Endothelial cell of umbilical vein (primary cell): ENCODE results near the gene FLT1. TPM values are rescaled to one million over a fixed set of nuclear protein-coding genes. Genes with fewer than 3 reads are reported as not detected.

Experiments used
- BruUV-seq: library from RNA; stranded (reverse); fragments of 400-500 nt; replicated peaks from 2 replicates; lab custom pipeline; 2021; lab: Mats Ljungman, UMichigan
- CTCF ChIA-PET: fragments of 300-600, 350-600 bp; sonication (Branson Sonifier 250); formaldehyde crosslinking; loops from one replicate; lab custom pipeline; 2021; ENCODE audit warnings: antibody characterized with exemption, inconsistent platforms; lab: Charles Lee
- POLR2A ChIA-PET: fragments of 300-600, 350-600 bp; sonication (Branson Sonifier 250); formaldehyde crosslinking; loops from one replicate; lab custom pipeline; 2021; ENCODE audit warnings: antibody characterized with exemption, inconsistent platforms; lab: Charles Lee
- DNase-seq: peaks from one replicate; pipeline ENCODE4 v3.0.0-alpha.2; 2011; ENCODE audit warnings: low read depth, low spot score
- FAIRE-seq: peaks from 2 replicates; lab custom pipeline; 2011; peaks lifted over from hg19 to GRCh38; lab: Jason Lieb, UNC
- H2AFZ ChIP-seq: 2 replicates; pipeline ENCODE4 v1.6.0; 2012; ENCODE audit warnings: low read depth, low read length, control low read depth, inconsistent platforms
- H3K27ac ChIP-seq: 2 replicates; pipeline ENCODE4 v1.5.1; 2011; ENCODE audit warnings: low read depth, mild to moderate bottlenecking, control low read depth, low read length, moderate library complexity; ENCODE audit not compliant: insufficient read depth
- H3K27me3 ChIP-seq, 2 experiments: 2 replicates each; pipeline versions ENCODE4 v1.6.0 to v1.6.1; 2011; ENCODE audit warnings: low read length in 2 of 2, mixed read lengths in 1 of 2; ENCODE audit not compliant: control insufficient read depth in 2 of 2, insufficient read depth in 2 of 2
- H3K36me3 ChIP-seq, 2 experiments: 2 replicates in 1 of 2; 3 replicates in 1 of 2; pipeline ENCODE4 v1.5.1; 2011; ENCODE audit warnings: low read length in 2 of 2, mild to moderate bottlenecking in 1 of 2, moderate library complexity in 1 of 2; ENCODE audit not compliant: control insufficient read depth in 2 of 2, insufficient read depth in 2 of 2; ENCODE audit errors: extremely low read depth in 1 of 2
- H3K4me1 ChIP-seq: 3 replicates; pipeline ENCODE4 v1.5.1; 2011; ENCODE audit warnings: mild to moderate bottlenecking, low read length; ENCODE audit not compliant: control insufficient read depth, insufficient read depth; ENCODE audit errors: extremely low read depth
- H3K4me2 ChIP-seq: 2 replicates; pipeline ENCODE4 v1.6.1; 2011; ENCODE audit warnings: low read length, control low read depth, mixed read lengths; ENCODE audit not compliant: insufficient read depth
- H3K4me3 ChIP-seq, 3 experiments: fragments of 200-600 bp in 1 of 3; sonication (generic), shearing (Covaris generic) in 1 of 3; replicated peaks in 1 of 3; 2 replicates each; pipeline ENCODE4 v1.5.1; 2011 to 2016; ENCODE audit warnings: control low read depth in 3 of 3, low read length in 3 of 3, mild to moderate bottlenecking in 2 of 3, inconsistent platforms in 1 of 3, low read depth in 1 of 3, moderate library complexity in 1 of 3; ENCODE audit not compliant: insufficient read depth in 1 of 3
- H3K79me2 ChIP-seq: 2 replicates; pipeline ENCODE4 v1.6.0; 2012; ENCODE audit warnings: low read length, inconsistent platforms; ENCODE audit not compliant: control insufficient read depth, insufficient read depth
- H3K9ac ChIP-seq: replicated peaks from 2 replicates; pipeline ENCODE3; 2011; ENCODE audit warnings: low read length, control low read depth; ENCODE audit not compliant: insufficient read depth; ENCODE audit errors: extremely low read depth
- H3K9me1 ChIP-seq: replicated peaks from 3 replicates; pipeline ENCODE4 v1.6.0; 2011; ENCODE audit warnings: mild to moderate bottlenecking, low read length; ENCODE audit not compliant: control insufficient read depth, insufficient read depth; ENCODE audit errors: extremely low read depth
- H3K9me3 ChIP-seq: replicated peaks from 2 replicates; pipeline ENCODE4 v1.5.1; 2012; ENCODE audit warnings: low read length, inconsistent platforms; ENCODE audit not compliant: control insufficient read depth, insufficient read depth
- H4K20me1 ChIP-seq: replicated peaks from 2 replicates; pipeline ENCODE3; 2011; ENCODE audit warnings: mild to moderate bottlenecking, low read length; ENCODE audit not compliant: control insufficient read depth, insufficient read depth; ENCODE audit errors: extremely low read depth
- EZH2 ChIP-seq: IDR thresholded peaks from 2 replicates; pipeline ENCODE4 v1.6.1; 2012; ENCODE audit warnings: borderline replicate concordance, low read depth, mild to moderate bottlenecking, moderate library complexity, low read length, inconsistent platforms; ENCODE audit not compliant: severe bottlenecking
- FOS ChIP-seq: IDR thresholded peaks from 2 replicates; pipeline ENCODE4 v1.6.1; 2011; ENCODE audit warnings: mild to moderate bottlenecking, low read length, moderate library complexity, borderline replicate concordance; ENCODE audit not compliant: insufficient read depth
- GATA2 ChIP-seq: IDR thresholded peaks from 2 replicates; pipeline ENCODE4 v1.7.0; 2011; ENCODE audit warnings: low read depth, mild to moderate bottlenecking, moderate library complexity, mixed read lengths, low read length; ENCODE audit not compliant: insufficient read length, insufficient read depth
- JUN ChIP-seq: IDR thresholded peaks from 2 replicates; pipeline ENCODE4 v1.6.1; 2011; ENCODE audit warnings: borderline replicate concordance, low read depth; ENCODE audit not compliant: insufficient read length, insufficient read depth
- MYC ChIP-seq: IDR thresholded peaks from one replicate; pipeline ENCODE4 v1.6.1; 2011; ENCODE audit warnings: mild to moderate bottlenecking, low read depth, low read length
- POLR2A ChIP-seq: IDR thresholded peaks from 2 replicates; pipeline ENCODE4 v1.6.1; 2012; ENCODE audit warnings: low read depth, mild to moderate bottlenecking, control low read depth, low read length
- POLR2AphosphoS5 ChIP-seq: IDR thresholded peaks from 2 replicates; pipeline ENCODE4 v1.6.1; 2012; ENCODE audit warnings: low read depth, mild to moderate bottlenecking, control low read depth, low read length, moderate library complexity; ENCODE audit not compliant: insufficient read depth
- dilution Hi-C: fragments of 300-500 bp; cut with MboI; formaldehyde crosslinking; loops from one replicate; pipeline ENCODE4 v1.15.0; 2019; ENCODE audit warnings: low sequenced_read_pairs; ENCODE audit not compliant: extremely low pct_ligation_motif_present
- intact Hi-C: fragments of 100-400 bp; cut with micrococcal nuclease; formaldehyde crosslinking; loops from one replicate; pipeline ENCODE4 v1.10.0; 2022
- polyA plus RNA-seq, 4 experiments: library from polyadenylated mRNA; depleted of rRNA in 3 of 4; stranded (reverse) in 3 of 4; unstranded in 1 of 4; fragments of >200 nt; gene quantifications; 2 replicates each; pipeline versions ENCODE4 v1.2.1 to v1.2.3, GENCODE V29; 2011 to 2012; ENCODE audit warnings: missing spikeins in 1 of 4
- total RNA-seq: library from RNA; stranded (reverse); gene quantifications from 2 replicates; pipeline ENCODE4 v1.2.3, GENCODE V29; 2021
- TF ChIP-seq, protein P1 (sequence below), 2 donors: IDR thresholded peaks; 1 replicate in 1 of 2; 2 replicates in 1 of 2; pipeline ENCODE4 v1.5.1; 2011; ENCODE audit warnings: low read length in 2 of 2, mild to moderate bottlenecking in 2 of 2, moderate library complexity in 2 of 2, control low read depth in 1 of 2, inconsistent platforms in 1 of 2, low read depth in 1 of 2; ENCODE audit not compliant: insufficient read depth in 1 of 2; ENCODE audit errors: extremely low read depth in 1 of 2
- TF ChIP-seq, protein P2 (sequence below): IDR thresholded peaks from 2 replicates; pipeline ENCODE4 v1.6.1; 2011; ENCODE audit not compliant: insufficient read depth, insufficient read length

Gene FLT1
- total and polyA plus RNA-seq, 2 donors (not counting 3 experiments of a cell fraction or from before 2014, with no cell fraction given): 16.0 to 104 TPM

DNA sequence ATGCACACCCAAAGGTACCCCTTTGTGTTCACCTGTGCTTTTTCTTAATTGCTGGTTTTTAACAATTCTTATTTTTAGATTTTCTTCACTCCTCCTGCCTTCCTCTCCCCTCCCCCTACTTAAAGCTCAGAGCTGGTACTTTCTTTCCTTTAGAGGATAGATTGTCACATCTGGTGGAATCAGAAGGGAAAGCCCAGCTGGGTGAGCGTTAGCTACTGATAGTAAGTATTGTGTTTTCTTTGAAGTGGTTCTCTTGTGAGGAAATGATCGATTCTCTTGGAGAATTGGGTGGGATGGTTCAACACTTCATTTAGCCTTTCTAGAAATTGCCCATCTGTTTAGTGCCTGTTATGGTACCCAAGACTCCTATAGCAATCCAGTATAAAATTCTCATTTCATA is 84.8 kb downstream of the FLT1 start:
- intact Hi-C loops: no loop called here
- TF ChIP-seq JUN (no peak), POLR2AphosphoS5 (no peak), MYC (no peak), FOS (no peak), EZH2 (no peak), GATA2 (no peak), POLR2A (no peak)
- TF ChIP-seq, protein P1, sequence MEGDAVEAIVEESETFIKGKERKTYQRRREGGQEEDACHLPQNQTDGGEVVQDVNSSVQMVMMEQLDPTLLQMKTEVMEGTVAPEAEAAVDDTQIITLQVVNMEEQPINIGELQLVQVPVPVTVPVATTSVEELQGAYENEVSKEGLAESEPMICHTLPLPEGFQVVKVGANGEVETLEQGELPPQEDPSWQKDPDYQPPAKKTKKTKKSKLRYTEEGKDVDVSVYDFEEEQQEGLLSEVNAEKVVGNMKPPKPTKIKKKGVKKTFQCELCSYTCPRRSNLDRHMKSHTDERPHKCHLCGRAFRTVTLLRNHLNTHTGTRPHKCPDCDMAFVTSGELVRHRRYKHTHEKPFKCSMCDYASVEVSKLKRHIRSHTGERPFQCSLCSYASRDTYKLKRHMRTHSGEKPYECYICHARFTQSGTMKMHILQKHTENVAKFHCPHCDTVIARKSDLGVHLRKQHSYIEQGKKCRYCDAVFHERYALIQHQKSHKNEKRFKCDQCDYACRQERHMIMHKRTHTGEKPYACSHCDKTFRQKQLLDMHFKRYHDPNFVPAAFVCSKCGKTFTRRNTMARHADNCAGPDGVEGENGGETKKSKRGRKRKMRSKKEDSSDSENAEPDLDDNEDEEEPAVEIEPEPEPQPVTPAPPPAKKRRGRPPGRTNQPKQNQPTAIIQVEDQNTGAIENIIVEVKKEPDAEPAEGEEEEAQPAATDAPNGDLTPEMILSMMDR (IDR thresholded peaks at IDR 0.05; ENCODE audit: extremely low read depth in 1 of 2, insufficient read depth in 1 of 2, low read depth in 1 of 2, low read length in 2 of 2): no peak
- TF ChIP-seq, protein P2, sequence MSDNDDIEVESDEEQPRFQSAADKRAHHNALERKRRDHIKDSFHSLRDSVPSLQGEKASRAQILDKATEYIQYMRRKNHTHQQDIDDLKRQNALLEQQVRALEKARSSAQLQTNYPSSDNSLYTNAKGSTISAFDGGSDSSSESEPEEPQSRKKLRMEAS: no peak
- no peak overlapping the region for H3K4me3 ChIP-seq
- ChIA-PET CTCF (interaction anchor here (0.8 to 3.1 kb wide), 6 partner anchors 12 to 86 kb away, joined by 3 to 13 read pairs (median 9); no protein-coding TSS in a partner anchor), POLR2A (no interaction called here)
- H3K4me1 ChIP-seq: peaks cover 59% of the 10 kb centered on the region
- no peaks in the 10 kb centered on the region for H4K20me1 ChIP-seq
- H3K9me3 ChIP-seq: no peaks in the 10 kb centered on the region
- H2AFZ ChIP-seq: no peak overlapping the region
- peak overlapping the region; percentile 97 for H3K27ac ChIP-seq
- peaks cover 9% of the 10 kb centered on the region for H3K79me2 ChIP-seq
- DNase-seq (no peak), FAIRE-seq (no peak)
- BruUV-seq: no TSS peak
- H3K36me3 ChIP-seq: peaks cover 0 to under 1% of the 10 kb centered on the region in 2 experiments
- H3K27me3 ChIP-seq: no peaks in the 10 kb centered on the region
- H3K9ac ChIP-seq: no peak overlapping the region
- H3K9me1 ChIP-seq: no peaks in the 10 kb centered on the region
- dilution Hi-C loops: no loop called here
- no peak overlapping the region for H3K4me2 ChIP-seq
